Left colon (tissue), 2 donors: ENCODE results near the gene GALE. TPM values are rescaled to one million over a fixed set of nuclear protein-coding genes. Genes with fewer than 3 reads are reported as not detected.
"Not testable (repeated sequence)": the region's sequence is repeated elsewhere in the genome, so short reads cannot be mapped to it uniquely, and the experiment has no call there.

Source experiments
- ATAC-seq: fragments of 200-7000 bp; cut with Tn5 transposase; one replicate; pipeline ENCODE4 v1.9.1; 2020; ENCODE audit warnings: mild to moderate bottlenecking, moderate library complexity
- DNase-seq, 2 donors: peaks; one replicate each; pipeline ENCODE4 v3.0.0-alpha.2; 2020
- intact Hi-C, 2 donors: fragments of 100-400 bp; cut with DNase I in 1 of 2; cut with micrococcal nuclease in 1 of 2; formaldehyde crosslinking; loops; one replicate each; pipeline versions ENCODE4 v1.11.2 to v1.14.0; 2022; cut with DNase I, micrococcal nuclease
- total RNA-seq, 2 donors: library from RNA; stranded (reverse); fragmentation: NEBNext Ultra II Directional; extraction: Animal tissue kit (Norgen Biotek cat#: 25700); gene quantifications; one replicate each; pipeline ENCODE4 v1.2.1, GENCODE V29; 2021
- donor health status: DM: no; HTN: no; CAD: no.
- donor health status: DM: yes; HTN: yes; CAD: no.

The GALE gene
- total RNA-seq, 2 donors from 2014 or later, result 129 to 183 TPM

DNA sequence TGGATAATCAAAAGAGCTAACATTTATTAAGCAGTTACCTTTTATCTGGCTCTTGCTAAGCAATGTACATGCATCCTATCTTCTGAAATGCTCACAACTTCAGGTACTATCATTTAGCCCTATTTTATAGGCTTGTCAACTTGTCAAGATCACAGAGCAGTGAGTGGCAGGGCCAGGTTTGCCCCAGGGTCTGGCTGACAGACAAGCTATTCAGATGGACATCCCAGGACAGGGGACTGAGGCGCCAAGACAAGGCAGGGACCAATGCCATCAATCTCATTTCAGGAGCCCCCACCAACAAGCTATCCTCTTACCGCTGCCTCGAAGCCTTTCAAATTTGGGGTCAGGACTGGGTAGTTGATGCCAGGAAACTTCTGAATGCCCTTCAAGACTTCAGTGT lies 15.8 kb upstream of the GALE start:
- intact Hi-C loops, result loop anchor here in 1 of 2 donors (10.0 kb wide), 1 partner anchor 98 kb away; the partner anchor contains the start of gene CNR2
- no peak for DNase-seq
- ATAC-seq, result no peak

DNA sequence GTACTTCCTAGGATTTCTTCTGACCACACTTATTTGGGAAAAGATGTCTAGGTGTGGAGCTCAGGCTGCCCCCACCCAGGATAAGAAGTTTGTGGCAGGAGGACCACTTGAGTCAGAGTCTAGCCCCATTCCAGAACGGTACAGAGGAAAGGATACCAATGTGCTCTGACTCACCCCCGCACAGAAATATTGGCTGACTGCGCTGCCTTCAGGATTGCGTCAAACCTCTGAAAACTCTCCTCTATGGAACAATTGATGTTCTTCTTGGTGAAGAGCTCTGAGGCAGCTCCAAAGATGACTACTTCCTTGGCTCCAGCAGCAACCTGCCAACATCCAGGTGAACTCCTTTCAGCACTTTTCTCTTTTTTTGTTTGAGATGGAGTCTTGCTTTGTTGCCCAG lies 13.5 kb upstream of the GALE start:
- intact Hi-C loops, result loop anchor here in 1 of 2 donors (10.0 kb wide), 1 partner anchor 101 kb away; the partner anchor contains the start of gene CNR2

DNA sequence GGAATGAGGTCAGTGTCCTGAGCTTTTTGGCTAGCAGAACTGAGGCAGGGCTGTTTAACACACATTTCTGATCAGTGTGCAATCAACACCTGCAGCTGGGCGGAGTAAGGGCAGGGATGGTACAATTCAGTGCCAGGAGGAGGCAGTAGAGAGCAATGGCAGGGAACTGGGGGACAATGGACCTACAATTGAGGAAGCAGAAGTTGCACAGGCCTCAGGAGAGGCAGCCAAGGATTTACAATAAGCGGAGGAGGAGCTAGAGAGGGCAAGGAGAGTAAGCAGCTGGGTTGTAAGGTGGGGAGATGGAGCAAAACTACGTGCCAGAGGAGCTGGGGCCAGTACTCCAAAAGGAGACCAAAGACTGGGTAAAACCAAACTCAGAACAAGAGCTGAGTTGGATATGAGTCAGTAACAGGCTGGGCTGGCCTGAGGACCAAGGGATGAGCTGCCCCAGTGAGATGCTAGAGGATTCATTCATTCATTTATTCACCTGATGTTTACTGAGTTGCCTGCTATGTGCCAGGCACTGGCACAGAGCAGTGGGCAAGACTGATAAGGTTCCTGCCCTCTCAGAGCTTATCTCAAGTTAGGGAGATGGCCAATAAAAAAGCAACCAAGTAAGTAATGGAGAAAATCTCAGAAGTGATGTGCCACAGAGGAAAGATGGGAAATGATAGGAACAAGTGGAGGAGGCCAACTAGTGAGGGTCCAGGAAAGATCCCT lies 10.4 kb upstream of the GALE start:
- peak; percentile 80 to 83 for DNase-seq
- peak; percentile 92 for ATAC-seq
- intact Hi-C loops, result loop anchor here in 1 of 2 donors (10.0 kb wide), 1 partner anchor 104 kb away; the partner anchor contains the start of gene CNR2

More for the DNA sequence above, 13.5 kb upstream of the GALE start:
- ATAC-seq (no peak), DNase-seq (no peak)

DNA sequence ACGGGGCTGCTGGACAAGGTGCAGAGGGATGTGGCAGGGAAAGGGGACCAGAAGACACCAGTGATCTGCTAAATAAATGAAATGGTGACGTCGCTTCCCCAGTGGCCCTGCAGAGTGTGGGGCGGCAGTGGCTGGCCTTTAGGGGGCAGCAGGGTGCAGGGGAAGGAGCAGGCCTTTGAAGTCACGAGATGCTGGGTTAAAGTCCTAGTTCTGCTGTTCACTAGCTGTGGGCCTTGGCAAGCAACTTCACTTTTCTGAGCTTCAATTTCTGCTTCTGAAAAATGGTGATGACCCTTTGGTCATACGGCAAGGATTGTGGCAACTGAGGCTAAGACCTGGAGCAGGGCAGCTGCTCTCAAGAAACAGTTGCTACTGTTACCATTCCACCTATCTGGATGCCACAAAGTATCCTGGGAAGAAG lies 9.2 kb upstream of the GALE start:
- ATAC-seq (peak; percentile 90), DNase-seq (peak; percentile 84 to 89)
- intact Hi-C loops, result loop anchor here in 1 of 2 donors (10.0 kb wide), 1 partner anchor 105 kb away; the partner anchor contains the start of gene CNR2

DNA sequence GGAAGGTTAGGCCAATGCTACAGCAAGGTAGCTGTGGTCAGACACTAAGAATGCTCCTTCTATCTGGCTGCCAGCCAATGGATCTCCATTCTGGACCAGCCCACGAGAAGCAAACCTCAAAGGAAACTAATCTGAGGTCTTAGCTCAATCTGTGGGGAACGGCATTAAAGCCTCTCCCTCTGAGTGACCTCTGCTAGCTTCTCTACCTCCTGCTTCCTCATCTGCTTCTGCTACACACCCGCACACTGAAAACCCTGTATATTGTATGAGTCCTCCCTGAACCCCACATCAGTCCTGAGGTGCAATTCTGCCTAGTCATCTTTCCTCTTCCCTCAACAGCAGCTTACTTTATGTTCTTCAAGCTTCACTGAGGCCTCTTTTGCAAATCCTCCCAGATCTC lies 6.9 kb upstream of the GALE start:
- ATAC-seq (no peak), DNase-seq (no peak)
- intact Hi-C loops, result no loop called here

DNA sequence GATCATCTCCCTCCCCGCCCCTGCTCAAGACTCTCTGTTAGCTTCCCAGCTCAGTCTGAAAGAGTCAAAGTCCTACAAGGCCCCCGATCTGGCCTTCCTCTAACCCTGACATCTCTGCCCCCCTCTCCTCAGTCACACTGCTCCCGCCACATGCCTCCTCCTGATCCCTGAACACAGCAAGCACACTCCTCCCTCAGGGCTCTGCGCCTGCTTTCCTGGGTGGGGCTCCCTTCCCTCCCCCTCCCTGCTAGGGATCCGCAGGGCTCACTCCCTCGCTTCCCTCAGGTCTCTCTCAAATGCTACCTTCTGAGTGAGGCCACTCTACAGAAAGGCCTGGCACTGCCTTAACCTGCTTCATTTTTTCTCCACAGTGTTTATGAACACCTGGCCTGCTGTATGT lies 5.7 kb upstream of the GALE start:
- intact Hi-C loops, result no loop called here
- DNase-seq, result no peak
- no peak for ATAC-seq

DNA sequence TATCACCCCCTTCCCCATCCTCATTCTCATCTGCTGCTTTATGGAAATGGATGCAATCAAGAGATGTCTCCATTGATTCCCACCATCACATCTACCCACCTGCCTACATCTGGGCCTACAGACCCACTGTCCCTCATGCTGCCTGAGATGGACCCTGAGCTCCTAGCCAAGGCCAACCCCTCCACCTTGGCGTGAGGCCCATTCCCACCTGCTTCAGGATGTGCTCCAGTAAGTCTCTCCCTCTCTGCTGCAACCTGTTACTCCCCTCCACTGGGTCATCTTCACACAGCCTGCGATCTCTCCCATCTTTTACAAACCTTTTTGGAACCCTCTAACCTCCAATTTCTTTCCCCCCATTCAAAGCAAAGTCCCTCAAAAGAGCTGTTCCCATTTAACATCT lies 4.5 kb upstream of the GALE start:
- intact Hi-C loops, result no loop called here
- no peak for DNase-seq

DNA sequence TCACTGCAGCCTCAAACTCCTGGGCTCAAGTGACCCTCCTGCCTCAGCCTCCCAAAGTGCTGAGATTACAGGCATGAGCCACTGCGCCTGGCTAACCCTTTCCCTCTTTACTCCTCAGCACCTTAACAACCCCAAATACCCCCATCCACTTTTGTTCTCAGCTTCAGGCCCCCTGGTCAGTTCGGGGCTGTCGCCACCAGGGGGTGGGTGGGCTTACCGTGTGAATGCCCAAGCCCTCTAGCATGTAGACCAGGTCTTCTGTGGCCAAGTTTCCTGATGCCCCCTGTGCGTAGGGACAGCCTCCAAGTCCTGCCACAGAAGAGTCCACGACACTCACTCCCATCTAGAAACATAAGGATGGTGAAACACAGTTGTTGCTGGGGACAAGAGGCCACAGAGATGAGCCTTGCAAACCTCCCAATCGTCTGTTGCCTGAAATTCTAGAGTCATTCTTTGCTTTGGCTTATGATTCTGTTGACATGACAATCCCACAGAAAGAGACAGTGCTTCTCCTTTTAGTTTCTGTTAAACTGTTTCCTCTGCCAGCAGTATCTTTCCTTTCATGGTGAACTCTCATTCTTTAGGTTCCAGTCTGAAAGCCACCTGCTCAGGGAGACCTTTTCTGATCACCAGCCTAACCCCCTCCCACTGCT lies 3.8 kb upstream of the GALE start:
- intact Hi-C loops, result no loop called here
- DNase-seq (no peak), ATAC-seq (no peak)

More for the DNA sequence above, 4.5 kb upstream of the GALE start:
- ATAC-seq, result no peak

DNA sequence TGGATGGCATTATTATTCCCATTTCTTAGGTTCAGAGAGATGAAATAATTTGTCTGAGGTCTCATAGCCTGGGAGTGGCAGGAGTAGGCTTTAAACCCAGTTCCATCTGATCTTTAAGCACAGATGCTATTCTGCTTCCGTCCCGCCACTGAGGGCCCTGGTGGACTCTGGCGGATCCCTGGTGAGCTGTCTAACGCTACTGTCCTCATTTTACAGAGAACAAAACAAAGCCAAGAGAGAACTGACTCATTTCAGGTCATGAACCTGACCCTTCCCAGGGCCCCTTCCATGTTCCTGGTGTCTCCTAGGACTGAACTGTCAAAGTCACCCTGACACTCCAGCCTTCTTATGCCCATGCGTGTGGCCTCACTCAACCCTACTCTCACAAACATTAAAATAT lies 3.1 kb upstream of the GALE start:
- ATAC-seq, result no peak
- DNase-seq, result no peak
- intact Hi-C loops, result no loop called here

DNA sequence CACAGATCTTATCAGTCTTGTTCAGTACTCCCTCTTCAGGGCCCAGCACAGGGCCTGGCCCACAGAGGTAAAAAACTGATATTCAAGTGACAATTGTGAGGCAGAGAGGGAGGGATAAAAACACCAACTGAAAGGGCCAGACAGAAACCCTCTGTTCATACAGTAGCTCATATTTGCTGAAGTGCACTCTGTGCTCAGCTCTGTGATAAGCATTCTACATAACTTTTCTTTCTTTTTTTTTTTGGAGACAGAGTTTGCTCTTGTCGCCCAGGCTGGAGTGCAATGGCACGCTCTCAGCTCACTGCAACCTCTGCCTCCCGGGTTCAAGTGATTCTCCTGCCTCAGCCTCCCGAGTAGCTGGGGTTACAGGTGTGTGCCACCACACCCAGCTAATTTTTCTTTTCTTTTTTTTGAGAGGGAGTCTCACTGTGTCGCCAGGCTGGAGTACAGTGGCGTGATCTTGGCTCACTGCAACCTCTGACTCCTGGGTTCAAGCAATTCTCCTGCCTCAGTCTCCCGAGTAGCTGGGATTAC lies 2.3 kb upstream of the GALE start:
- DNase-seq, intact Hi-C loops, ATAC-seq: not testable (repeated sequence)

DNA sequence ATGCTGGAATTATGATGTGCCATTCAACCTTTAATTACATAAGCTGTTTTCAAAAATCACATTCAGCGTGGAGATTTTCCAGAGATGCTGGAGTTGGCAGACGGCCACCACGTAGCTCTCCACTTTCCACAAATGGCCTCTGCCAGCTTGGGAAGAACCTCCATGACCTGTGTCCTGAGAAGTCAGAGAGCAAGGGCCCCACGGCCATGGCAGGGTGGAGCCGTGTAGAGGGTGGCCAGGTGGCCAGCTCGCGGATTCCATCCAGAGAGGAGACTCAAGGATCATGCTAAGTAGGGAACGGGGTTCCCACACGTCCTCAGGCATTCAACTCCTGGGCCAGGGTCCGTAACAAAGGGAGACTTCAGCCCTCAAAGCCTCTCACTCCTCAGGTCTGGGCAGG lies 1.3 kb upstream of the GALE start:
- ATAC-seq, result no peak
- DNase-seq, result no peak
- intact Hi-C loops, result no loop called here

DNA sequence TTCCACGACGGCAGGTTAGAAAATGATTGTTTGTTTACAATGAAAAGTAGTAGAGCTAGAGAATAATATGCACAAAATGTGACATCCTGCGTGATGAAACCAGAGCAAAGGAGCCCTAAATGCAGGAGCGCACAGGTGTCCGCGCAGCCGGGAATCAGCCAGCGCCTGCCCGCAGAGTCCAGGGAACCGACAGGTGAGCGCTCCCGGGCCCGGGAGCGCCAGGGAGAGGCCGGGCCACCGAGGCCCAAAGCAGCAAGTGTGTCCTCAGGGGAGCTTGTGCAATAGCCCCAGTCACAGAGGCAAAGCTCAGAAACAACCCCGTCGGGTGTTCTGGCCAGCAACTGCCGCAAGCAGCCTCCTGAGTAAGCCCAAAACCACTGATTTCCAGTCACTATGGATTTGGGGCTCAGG lies 789 bp upstream of the GALE start:
- ATAC-seq, result peak; percentile 11
- peak in 1 of 2 donors; percentile 44 for DNase-seq
- intact Hi-C loops, result no loop called here

DNA sequence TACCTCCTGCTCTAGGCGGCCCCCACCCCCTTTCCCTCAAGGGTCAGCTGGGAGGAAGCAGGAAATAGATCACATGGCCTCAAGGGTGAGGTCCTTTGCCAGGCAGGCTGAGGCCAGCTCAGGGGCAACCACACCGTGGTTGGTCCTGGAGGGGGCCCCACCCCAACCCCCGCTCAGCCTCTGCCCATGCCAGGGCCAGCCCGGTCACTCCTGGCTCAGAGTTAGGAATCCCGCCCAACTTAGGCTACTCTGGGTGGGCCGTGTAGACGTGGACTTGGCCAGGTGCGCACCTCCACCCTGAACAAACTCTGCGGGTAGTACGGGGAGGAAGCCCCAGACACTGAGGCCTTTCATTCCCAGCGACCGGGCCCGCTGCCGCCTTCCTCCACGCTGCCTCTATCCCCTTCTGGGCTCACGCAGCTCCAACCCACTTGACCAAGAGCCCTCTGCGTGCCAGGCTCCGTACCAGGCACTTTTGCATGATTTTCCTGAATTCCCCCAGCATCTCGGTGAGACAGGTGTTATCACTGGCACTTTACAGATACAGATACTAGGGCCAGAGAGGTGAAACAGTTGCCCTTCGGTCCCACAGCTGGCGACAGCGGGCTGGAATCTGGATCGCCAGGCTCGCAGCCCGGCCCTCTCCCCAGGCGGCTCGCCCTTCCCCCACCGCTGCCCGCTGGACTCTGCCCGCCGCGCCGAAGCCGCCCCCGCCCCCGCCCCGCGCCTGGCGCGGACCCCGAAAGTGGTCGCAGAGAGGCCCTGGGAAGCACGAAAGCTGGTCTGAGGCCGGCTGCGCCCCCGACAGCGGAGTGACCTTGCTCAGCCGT lies 769 bp downstream of the GALE start:
- ATAC-seq (peak; percentile 65), DNase-seq (peak; percentile 85 to 95)
- intact Hi-C loops, result no loop called here

DNA sequence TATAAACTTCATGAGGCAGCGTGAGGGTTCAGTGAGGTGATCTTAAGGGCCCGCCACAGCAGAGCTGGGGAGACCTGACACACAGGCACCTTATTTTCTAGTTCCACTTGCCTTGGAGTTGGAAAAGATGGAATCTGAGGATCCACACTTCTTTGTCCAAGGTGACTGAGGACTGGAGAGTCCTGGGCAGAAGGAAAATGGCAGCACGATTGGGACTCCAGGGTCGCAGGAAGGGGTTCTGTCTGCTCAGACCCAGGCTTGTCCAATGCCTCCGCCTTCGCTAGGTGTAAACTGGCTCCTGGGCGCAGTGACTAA lies 1.3 kb downstream of the GALE start:
- no peak for ATAC-seq
- intact Hi-C loops, result no loop called here
- DNase-seq, result no peak

DNA sequence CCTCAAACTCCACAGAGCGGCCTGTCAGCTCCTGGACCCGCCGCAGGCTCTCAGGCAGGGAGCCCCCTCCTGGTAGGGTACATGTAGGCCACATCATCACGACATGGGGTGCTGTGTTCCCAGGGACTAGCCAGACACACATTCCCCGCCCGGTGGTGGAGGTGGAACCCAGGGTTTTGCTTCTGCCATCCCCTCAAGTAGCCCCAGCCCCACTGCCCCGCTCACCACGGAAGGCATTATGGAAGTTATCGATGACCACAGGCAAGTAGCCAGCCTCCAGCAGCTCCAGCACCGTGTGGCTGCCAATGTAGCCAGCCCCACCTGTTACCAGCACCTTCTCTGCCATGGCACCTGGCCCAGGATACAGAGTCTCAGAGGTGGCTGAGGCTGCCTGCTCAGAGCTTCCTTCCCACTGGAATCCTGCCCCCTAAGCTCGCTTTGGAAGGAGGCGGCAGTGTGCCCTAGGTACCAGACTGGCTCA lies 1.9 kb downstream of the GALE start:
- intact Hi-C loops, result no loop called here

DNA sequence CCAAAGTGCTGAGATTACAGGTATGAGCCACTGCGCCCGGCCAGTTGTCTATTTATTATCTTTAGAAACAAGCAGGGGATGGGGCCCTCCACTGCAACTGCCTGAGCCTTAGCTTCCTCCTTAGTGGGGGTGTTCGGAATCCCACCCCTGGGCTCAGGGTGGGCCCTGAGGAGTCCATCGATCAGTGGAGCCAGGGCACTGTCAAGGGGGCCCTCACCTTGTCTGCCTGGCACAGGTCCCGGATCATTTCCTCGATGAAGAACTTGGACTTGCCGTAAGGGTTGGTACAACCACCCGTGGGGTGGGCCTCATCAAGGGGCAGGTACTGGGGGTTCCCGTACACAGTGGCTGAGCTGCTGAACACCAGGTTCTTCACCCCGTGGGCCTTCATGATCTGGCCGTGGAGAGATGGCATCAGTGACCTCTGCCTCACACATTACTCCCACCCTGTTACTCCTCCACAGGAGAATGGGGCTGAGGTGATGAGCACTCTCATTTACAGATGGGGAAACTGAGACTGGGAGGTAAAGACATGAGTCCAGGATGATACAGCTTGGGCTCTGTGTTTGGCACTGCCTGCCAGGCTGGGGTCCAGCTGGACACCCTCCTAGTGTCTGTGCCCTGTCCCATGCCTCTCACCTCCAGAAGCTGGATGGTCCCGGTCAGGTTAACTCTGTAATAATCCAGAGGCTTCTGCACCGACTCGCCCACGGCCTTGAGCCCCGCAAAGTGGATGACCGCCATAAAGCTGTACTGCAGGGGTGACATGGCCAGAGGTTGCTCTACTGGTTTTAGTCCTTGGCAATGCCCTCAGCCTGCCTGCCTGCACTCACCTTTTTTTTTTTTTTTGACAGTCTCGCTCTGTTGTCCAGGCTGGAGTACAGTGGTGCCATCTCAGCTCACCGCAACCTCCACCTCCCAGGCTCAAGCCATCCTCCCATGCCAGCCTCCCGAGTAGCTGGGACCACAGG lies 2.8 kb downstream of the GALE start:
- no peak for ATAC-seq
- intact Hi-C loops, result no loop called here
- DNase-seq, result no peak

More for the DNA sequence above, 1.9 kb downstream of the GALE start:
- ATAC-seq (no peak), DNase-seq (peak; percentile 30 to 46)

DNA sequence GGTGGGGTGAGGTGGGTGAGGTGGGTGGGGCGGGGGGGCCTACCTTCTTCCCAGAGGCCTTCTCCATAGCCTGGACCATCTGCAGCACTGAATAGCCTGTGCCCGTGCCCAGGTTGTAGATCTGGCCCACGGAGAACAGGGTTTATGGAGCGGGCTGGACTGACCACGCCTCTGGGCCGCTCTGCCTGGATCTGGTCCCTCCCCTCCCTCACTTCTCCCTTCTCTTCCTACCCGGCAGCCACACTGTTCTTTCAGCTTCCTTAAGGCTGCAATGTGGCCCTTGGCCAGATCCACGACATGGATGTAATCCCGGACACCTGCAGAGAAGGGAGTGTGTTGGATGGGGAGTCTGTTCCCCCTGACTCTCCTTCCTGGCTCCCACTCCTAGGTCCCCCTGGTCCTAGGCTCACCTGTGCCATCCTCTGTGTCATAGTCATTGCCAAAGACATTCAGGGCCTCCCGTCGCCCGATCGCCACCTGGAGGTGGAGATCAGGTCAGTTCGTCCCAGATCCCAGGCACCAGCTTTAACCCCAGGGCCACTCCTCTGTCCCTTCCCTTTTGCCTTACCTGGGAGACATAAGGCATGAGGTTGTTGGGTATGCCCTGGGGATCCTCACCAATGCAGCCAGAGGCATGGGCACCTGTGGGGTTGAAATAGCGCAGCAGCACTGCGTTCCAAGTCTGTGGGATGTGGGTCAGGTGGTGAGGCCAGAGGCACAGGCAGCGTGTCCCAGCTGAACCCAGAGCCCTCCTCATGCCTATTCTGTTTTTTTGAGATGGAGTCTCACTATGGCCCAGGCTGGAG lies 3.9 kb downstream of the GALE start:
- intact Hi-C loops, result no loop called here
- peak; percentile 58 to 62 for DNase-seq
- peak; percentile 12 for ATAC-seq
